Choroid plexus epithelial cell (primary cell): ENCODE results near the gene TOPBP1.
A peak's percentile ranks its signal among the peaks of the same experiment; 100 is the strongest.
"Not testable (repeated sequence)": the region's sequence is repeated elsewhere in the genome, so short reads cannot be mapped to it uniquely, and the experiment has no call there.

Source experiments
- DNase-seq: peaks from one replicate; pipeline ENCODE4 v3.0.0-alpha.2; 2010; ENCODE audit warnings: low read depth
- H3K4me3 ChIP-seq: 2 replicates; pipeline ENCODE4 v1.5.1; 2011; ENCODE audit warnings: low read depth, mild to moderate bottlenecking, control low read depth, low read length, moderate library complexity
- TF ChIP-seq, protein P1 (sequence below): conservative IDR thresholded peaks from 2 replicates; pipeline ENCODE4 v1.5.1; 2011; ENCODE audit warnings: low read depth, mild to moderate bottlenecking, control low read depth, inconsistent platforms, low read length, moderate library complexity

The TOPBP1 gene

DNA sequence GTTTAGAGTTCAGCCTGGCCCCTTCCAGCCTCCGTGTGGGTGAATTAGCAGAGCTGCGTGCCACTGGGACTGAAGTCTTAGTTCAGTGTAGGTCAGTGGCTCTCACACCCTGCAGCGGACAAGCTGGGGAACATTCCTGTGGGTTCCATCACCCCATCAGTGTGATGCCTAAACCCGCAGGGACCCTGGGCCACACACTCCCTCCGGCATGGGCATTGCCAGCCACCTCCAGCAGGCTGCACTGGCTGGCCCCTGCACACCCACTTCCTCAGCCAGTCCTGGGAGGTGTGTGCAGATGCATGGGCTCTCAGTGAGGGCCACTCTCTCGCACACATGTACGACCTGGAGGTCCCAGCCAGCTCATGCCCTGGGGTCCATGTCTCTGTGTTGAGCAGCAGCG lies 32.1 kb upstream of the TOPBP1 start:
- TF ChIP-seq, protein P1, sequence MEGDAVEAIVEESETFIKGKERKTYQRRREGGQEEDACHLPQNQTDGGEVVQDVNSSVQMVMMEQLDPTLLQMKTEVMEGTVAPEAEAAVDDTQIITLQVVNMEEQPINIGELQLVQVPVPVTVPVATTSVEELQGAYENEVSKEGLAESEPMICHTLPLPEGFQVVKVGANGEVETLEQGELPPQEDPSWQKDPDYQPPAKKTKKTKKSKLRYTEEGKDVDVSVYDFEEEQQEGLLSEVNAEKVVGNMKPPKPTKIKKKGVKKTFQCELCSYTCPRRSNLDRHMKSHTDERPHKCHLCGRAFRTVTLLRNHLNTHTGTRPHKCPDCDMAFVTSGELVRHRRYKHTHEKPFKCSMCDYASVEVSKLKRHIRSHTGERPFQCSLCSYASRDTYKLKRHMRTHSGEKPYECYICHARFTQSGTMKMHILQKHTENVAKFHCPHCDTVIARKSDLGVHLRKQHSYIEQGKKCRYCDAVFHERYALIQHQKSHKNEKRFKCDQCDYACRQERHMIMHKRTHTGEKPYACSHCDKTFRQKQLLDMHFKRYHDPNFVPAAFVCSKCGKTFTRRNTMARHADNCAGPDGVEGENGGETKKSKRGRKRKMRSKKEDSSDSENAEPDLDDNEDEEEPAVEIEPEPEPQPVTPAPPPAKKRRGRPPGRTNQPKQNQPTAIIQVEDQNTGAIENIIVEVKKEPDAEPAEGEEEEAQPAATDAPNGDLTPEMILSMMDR, result no peak
- no peak overlapping the region for H3K4me3 ChIP-seq
- DNase-seq, result no peak

DNA sequence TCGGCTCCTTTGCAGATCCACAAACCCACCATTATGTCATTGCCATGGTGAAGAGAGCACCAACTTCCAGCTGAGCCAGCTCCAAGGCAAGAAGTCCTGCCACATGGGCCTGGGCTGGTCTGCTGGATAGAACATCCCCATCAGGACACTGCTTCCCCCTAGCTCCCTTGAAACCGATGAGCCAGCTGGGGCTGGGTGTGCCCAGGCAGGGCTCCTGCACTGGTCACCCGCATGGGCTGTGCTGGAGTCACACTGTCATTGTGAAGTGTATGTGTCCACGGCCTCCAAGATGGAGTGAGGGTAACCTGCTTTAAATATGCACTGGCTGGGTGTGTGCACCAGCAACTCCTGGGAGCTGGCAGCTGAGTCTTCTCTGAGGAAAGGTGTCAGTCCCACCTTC lies 31.0 kb upstream of the TOPBP1 start:
- H3K4me3 ChIP-seq, result no peak overlapping the region
- TF ChIP-seq, protein P1, result no peak
- DNase-seq, result no peak

DNA sequence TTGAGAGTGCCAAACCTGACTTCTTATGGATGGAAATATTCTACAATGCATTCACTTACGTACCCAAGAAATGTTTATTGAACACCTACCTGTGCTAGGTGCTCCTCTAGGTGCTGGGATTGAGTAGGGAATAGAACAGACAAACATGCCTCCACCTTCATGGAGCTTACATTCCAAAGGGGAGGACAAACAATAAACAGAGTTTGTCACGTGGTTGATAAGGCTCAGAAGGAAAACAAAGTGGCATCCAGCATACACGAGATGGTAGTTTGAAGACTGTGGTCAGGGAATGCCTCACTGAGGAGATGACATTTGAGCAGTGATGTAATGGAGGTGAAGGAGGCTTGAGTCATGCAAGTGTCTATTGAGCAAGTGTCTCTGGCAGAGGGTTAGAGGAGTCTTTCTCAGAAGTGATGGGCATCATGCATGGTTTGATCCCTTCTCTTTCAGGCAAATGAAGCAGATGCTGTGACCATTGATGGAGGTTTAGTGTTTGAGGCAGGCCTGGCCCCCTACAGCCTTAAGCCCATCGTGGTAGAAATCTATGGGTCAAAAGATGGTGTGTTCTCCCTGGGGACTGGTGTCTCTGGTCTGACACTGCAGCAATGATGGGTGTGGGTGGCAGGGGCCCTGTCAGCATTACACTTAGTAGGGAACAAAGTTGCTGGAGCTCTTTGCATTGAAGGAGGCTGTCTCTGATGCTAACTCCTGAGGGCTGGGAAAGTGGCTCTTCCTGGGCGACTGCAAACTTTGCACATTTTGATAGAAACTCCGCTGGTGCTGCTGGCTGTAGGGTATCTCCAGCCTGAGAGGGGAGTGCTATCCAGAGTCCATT lies 29.7 kb upstream of the TOPBP1 start:
- TF ChIP-seq, protein P1, result no peak

DNA sequence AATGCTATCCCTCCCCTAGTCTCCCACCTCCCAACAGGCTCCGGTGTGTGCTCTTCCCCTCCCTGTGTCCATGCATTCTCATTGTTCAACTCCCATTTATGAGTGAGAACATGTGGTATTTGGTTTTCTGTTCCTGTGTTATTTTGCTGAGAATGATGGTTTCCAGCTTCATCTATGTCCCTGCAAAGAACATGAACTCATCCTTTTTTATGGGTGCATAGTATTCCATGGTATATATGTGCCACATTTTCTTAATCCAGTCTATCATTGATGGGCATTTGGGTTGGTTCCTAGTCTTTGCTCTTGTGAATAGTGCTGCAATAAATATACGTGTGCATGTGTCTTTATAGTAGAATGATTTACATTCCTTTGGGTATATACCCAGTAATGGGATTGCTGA lies 16.3 kb upstream of the TOPBP1 start:
- DNase-seq, H3K4me3 ChIP-seq: not testable (repeated sequence)

More for the DNA sequence above, 29.7 kb upstream of the TOPBP1 start:
- peak; percentile 19 for DNase-seq
- no peak overlapping the region for H3K4me3 ChIP-seq

DNA sequence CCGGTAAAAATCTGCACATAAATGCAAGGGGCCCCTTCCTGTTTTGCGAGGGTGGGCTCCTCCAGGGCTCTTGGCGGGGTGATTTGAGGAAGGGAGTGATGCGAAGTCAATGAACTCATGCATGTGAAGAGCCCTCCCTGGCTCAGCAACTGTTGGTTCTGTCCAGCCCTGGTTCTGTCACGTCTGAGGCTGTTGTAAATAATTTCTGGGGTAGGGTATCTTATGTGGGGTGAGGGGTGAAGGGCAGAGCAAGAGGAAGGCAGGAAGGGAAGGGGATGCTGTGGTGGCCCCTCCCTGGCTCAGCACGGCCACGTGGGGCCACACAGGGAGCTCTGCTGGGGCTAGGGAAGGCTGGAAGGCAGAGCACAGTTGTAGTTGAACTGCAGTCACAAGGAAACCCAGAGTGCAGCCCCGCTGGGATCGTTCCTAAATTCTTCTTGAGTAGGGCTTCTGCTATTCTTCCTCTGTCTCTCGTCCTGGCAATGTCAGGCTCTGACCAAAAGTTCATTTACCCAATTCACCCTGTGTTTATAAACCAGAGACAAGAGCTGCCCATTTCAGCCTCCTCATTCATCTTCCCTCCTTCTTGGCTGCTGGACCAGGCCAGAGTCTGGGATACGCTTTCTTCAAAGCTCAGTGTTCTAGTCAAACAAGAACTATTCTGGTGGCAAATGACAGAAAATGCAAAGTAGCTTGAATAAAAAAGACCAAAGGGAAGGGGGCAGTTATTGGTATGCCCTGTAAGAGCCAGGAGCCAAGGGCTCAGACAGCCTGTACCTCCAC lies 14.8 kb upstream of the TOPBP1 start:
- H3K4me3 ChIP-seq, result no peak overlapping the region
- TF ChIP-seq, protein P1, result no peak
- DNase-seq, result no peak

DNA sequence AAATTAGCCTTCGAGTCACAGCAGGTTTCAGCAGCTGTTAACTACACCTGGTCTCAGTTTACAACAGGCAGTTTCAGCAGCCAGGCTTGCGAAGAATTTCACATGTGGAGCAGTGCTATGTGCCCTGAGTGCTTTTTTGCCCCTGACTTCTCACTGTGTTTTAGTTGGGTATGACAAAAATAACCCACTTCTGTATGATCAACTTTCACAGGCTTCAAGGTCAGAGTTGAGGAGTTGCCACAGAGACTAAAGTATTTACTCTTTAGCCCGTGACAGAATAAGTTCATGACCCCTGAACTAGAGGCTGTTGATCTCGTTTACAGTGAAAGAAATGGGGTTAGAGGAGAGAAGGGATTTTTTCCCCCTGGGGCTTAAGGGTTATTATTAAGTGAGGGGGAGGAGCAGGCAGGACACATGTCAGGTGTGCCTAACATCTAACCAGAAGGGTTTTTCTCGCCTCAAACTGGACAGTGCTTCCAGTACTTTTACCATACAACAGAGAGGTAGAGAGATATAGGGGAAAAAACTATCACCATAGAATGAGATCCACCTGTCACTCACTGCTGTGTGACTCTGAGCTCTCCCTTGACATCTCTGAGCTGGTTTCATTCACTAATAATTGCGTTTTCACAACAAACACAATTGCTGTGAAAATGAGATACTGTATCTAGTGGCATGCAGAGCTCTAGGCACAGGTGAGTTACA lies 14.0 kb upstream of the TOPBP1 start:
- H3K4me3 ChIP-seq, result no peak overlapping the region
- DNase-seq, result no peak
- TF ChIP-seq, protein P1, result no peak

DNA sequence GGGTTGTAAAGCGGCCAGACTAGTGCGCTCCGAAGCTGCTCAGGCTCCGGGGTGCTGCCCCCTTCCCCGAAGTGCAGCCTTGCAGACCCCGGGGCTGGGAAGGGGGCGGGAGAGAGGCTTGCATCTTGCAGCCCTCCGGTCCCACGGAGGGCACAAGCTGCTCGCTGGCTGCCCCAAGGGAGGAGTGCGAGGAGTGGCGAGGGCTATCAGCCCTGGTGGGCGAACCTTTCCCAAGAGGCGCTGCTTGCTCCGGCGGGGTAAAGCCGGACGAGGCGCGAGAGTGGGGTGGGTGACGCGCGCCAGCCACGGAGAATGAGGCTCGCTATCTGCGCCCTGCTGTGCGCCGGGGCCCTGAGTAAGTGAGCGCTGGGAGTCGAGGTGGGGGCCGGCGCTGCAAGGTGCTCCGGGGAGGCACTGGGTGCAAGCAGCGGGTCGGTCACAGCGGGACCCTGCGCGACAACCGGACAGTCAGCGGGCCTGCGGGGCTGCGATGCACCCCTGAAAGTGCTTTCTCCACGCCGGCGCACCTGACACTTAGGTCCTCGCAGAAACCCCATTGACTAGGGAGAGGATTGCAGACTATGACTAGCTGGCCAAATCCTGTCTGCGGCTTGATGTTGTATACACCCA lies 12.7 kb upstream of the TOPBP1 start:
- DNase-seq, result no peak
- no peak overlapping the region for H3K4me3 ChIP-seq
- TF ChIP-seq, protein P1, result no peak
